H1 (cell line): ENCODE data around the gene SIMC1. TPM values are rescaled to one million over a fixed set of nuclear protein-coding genes. Genes with fewer than 3 reads are reported as not detected.

Experiments used
- CHD2 ChIP-seq: IDR thresholded peaks from 2 replicates; pipeline ENCODE4 v1.6.1; 2012; ENCODE audit warnings: low read length, improper control_type of control experiment
- CREB1 ChIP-seq: IDR thresholded peaks from 2 replicates; pipeline ENCODE4 v1.6.1; 2012; ENCODE audit warnings: inconsistent platforms
- EGR1 ChIP-seq: IDR thresholded peaks from 2 replicates; pipeline ENCODE4 v1.6.1; 2011; ENCODE audit warnings: low read depth, low read length, borderline replicate concordance
- GABPA ChIP-seq: IDR thresholded peaks from 2 replicates; pipeline ENCODE4 v1.6.1; 2011; ENCODE audit warnings: mild to moderate bottlenecking, low read length, moderate library complexity, borderline replicate concordance; ENCODE audit not compliant: insufficient read depth
- GTF2F1 ChIP-seq: IDR thresholded peaks from 2 replicates; pipeline ENCODE4 v1.6.1; 2012; ENCODE audit warnings: low read depth, low read length, improper control_type of control experiment, borderline replicate concordance
- NANOG ChIP-seq: IDR thresholded peaks from 2 replicates; pipeline ENCODE4 v1.6.1; 2011; ENCODE audit warnings: low read length, low read depth, mild to moderate bottlenecking, inconsistent platforms; ENCODE audit not compliant: insufficient read depth, poor library complexity, severe bottlenecking
- SIX5 ChIP-seq: IDR thresholded peaks from 2 replicates; pipeline ENCODE4 v1.6.1; 2011; ENCODE audit warnings: mild to moderate bottlenecking, low read depth, low read length
- ZNF274 ChIP-seq: IDR thresholded peaks from 2 replicates; pipeline ENCODE4 v1.7.0; 2012; ENCODE audit warnings: low read length, borderline replicate concordance; ENCODE audit errors: extremely low read depth
- polyA plus RNA-seq, 7 experiments: library from polyadenylated mRNA; depleted of rRNA in 3 of 7; stranded (reverse) in 5 of 7; unstranded in 2 of 7; fragments of >200 nt in 5 of 7; fragments of 200-250 nt in 2 of 7; gene quantifications; 1 replicate in 5 of 7; 2 replicates in 1 of 7; 4 replicates in 1 of 7; pipeline versions ENCODE4 v1.2.1 to v1.2.3, GENCODE V29; 2011 to 2013; ENCODE audit warnings: missing spikeins in 2 of 7, mixed read lengths in 2 of 7
- total RNA-seq: library from RNA; stranded (reverse); fragmentation: NEBNext Ultra II Directional; extraction: Animal tissue kit (Norgen Biotek cat#: 25700); gene quantifications from 2 replicates; pipeline ENCODE4 v1.2.1, GENCODE V29; 2021
- TF ChIP-seq, protein P1 (sequence below): fragments of 300-600 bp; sonication (generic); IDR thresholded peaks from 2 replicates; pipeline ENCODE4 v1.7.1; 2012; ENCODE audit warnings: low read length, moderate library complexity, mild to moderate bottlenecking, inconsistent platforms; ENCODE audit not compliant: insufficient replicate concordance

Gene SIMC1
- total and polyA plus RNA-seq, 2 of the 8 experiments (the other 6 are each of a cell fraction or from before 2014, with no cell fraction given) = 12.3 to 21.2 TPM

DNA sequence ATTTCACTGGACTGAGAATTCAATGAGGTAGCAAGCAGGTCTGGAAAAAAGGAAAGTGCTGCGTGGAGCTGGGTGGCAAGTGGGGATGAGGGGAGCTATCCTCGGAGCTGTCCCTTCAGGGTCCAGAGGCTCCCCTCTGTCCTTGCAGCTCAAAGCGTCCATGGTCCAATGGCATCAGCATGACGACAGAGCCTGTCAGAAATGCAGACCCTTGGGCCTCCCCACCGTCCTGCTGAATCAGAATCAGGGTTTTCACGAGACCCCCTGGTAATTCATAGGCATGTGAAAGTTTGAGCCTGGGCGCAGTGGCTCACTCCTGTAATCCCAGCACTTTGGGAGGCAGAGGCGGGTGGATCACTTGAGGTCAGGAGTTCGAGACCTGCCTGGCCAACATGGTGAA lies 155.9 kb downstream of the SIMC1 start (continued):
- TF ChIP-seq, protein P1, sequence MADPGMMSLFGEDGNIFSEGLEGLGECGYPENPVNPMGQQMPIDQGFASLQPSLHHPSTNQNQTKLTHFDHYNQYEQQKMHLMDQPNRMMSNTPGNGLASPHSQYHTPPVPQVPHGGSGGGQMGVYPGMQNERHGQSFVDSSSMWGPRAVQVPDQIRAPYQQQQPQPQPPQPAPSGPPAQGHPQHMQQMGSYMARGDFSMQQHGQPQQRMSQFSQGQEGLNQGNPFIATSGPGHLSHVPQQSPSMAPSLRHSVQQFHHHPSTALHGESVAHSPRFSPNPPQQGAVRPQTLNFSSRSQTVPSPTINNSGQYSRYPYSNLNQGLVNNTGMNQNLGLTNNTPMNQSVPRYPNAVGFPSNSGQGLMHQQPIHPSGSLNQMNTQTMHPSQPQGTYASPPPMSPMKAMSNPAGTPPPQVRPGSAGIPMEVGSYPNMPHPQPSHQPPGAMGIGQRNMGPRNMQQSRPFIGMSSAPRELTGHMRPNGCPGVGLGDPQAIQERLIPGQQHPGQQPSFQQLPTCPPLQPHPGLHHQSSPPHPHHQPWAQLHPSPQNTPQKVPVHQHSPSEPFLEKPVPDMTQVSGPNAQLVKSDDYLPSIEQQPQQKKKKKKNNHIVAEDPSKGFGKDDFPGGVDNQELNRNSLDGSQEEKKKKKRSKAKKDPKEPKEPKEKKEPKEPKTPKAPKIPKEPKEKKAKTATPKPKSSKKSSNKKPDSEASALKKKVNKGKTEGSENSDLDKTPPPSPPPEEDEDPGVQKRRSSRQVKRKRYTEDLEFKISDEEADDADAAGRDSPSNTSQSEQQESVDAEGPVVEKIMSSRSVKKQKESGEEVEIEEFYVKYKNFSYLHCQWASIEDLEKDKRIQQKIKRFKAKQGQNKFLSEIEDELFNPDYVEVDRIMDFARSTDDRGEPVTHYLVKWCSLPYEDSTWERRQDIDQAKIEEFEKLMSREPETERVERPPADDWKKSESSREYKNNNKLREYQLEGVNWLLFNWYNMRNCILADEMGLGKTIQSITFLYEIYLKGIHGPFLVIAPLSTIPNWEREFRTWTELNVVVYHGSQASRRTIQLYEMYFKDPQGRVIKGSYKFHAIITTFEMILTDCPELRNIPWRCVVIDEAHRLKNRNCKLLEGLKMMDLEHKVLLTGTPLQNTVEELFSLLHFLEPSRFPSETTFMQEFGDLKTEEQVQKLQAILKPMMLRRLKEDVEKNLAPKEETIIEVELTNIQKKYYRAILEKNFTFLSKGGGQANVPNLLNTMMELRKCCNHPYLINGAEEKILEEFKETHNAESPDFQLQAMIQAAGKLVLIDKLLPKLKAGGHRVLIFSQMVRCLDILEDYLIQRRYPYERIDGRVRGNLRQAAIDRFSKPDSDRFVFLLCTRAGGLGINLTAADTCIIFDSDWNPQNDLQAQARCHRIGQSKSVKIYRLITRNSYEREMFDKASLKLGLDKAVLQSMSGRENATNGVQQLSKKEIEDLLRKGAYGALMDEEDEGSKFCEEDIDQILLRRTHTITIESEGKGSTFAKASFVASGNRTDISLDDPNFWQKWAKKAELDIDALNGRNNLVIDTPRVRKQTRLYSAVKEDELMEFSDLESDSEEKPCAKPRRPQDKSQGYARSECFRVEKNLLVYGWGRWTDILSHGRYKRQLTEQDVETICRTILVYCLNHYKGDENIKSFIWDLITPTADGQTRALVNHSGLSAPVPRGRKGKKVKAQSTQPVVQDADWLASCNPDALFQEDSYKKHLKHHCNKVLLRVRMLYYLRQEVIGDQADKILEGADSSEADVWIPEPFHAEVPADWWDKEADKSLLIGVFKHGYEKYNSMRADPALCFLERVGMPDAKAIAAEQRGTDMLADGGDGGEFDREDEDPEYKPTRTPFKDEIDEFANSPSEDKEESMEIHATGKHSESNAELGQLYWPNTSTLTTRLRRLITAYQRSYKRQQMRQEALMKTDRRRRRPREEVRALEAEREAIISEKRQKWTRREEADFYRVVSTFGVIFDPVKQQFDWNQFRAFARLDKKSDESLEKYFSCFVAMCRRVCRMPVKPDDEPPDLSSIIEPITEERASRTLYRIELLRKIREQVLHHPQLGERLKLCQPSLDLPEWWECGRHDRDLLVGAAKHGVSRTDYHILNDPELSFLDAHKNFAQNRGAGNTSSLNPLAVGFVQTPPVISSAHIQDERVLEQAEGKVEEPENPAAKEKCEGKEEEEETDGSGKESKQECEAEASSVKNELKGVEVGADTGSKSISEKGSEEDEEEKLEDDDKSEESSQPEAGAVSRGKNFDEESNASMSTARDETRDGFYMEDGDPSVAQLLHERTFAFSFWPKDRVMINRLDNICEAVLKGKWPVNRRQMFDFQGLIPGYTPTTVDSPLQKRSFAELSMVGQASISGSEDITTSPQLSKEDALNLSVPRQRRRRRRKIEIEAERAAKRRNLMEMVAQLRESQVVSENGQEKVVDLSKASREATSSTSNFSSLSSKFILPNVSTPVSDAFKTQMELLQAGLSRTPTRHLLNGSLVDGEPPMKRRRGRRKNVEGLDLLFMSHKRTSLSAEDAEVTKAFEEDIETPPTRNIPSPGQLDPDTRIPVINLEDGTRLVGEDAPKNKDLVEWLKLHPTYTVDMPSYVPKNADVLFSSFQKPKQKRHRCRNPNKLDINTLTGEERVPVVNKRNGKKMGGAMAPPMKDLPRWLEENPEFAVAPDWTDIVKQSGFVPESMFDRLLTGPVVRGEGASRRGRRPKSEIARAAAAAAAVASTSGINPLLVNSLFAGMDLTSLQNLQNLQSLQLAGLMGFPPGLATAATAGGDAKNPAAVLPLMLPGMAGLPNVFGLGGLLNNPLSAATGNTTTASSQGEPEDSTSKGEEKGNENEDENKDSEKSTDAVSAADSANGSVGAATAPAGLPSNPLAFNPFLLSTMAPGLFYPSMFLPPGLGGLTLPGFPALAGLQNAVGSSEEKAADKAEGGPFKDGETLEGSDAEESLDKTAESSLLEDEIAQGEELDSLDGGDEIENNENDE = no peak
- TF ChIP-seq EGR1 (no peak), CHD2 (no peak), GABPA (no peak), ZNF274 (no peak), NANOG (no peak), GTF2F1 (no peak), CREB1 (no peak), SIX5 (no peak)
- TF ChIP-seq, all 59 proteins: peak for 0
